ENCODE results near the gene C1QL4.

DNA sequence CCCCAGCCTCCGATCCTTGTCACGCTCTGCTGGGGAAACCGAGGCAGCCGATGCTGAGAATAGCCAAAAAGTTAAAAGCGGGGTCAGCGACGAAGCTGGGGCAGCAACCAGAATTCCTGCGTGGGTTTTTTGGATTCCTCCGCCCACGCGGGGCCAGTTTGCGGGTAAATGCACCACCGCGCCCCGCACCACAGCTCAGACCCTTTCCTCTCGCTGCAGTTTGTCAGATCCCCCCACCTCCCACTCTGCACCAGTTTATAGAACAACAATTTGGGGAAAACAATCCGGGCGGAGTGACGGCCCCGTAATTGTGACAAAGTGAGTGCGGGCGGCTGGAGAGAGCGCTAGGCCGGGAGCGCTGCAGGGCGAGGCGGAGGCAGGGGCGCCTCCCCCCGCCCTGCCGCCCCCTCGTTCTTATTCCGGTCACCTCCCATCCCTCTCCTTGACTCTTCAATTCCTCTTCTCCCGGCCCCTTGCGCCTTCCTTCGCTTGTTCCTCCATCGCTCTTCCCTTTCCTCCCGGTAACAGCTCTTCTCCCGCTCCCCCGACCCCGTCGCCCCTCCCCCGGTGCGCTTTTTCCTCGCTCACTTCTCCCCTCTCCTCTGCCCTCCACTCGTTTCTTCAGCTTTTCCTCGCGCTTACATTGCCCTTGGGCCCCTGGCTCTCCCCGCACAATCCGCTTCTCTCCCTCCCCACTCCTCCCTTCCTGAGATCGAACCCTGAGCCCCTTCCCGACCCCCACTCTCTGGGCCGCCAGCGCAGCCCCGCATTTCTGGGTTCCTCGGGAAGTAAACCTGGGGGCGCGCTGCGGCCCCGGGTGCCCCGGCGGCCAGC is 9.1 kb upstream of the C1QL4 start:
- TF ChIP-seq, protein P1, sequence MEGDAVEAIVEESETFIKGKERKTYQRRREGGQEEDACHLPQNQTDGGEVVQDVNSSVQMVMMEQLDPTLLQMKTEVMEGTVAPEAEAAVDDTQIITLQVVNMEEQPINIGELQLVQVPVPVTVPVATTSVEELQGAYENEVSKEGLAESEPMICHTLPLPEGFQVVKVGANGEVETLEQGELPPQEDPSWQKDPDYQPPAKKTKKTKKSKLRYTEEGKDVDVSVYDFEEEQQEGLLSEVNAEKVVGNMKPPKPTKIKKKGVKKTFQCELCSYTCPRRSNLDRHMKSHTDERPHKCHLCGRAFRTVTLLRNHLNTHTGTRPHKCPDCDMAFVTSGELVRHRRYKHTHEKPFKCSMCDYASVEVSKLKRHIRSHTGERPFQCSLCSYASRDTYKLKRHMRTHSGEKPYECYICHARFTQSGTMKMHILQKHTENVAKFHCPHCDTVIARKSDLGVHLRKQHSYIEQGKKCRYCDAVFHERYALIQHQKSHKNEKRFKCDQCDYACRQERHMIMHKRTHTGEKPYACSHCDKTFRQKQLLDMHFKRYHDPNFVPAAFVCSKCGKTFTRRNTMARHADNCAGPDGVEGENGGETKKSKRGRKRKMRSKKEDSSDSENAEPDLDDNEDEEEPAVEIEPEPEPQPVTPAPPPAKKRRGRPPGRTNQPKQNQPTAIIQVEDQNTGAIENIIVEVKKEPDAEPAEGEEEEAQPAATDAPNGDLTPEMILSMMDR (IDR thresholded peaks at IDR 0.05): no peak
- TF ChIP-seq POLR2A (IDR thresholded peaks at IDR 0.05): no peak

All from uterus (tissue), 2 donors.